K562 (cell line): ENCODE results near the gene ZC3H10. TPM values are rescaled to one million over a fixed set of nuclear protein-coding genes. Genes with fewer than 3 reads are reported as not detected.
A peak's percentile ranks its signal among the peaks of the same experiment; 100 is the strongest.

Source experiments
- E2F6 ChIP-seq, 2 experiments: IDR thresholded peaks; 2 replicates each; pipeline ENCODE4 v1.6.1; 2011; ENCODE audit warnings: borderline replicate concordance in 1 of 2, control low read depth in 1 of 2, low read depth in 1 of 2, low read length in 1 of 2, mild to moderate bottlenecking in 1 of 2, mixed read lengths in 1 of 2, moderate library complexity in 1 of 2; ENCODE audit not compliant: insufficient read depth in 1 of 2, insufficient read length in 1 of 2, poor library complexity in 1 of 2, severe bottlenecking in 1 of 2; ENCODE audit errors: extremely low read depth in 1 of 2
- ELK1 ChIP-seq: sonication (generic); formaldehyde crosslinking; IDR thresholded peaks from 2 replicates; pipeline ENCODE4 v1.8.1; 2022; ENCODE audit warnings: missing genetic modification reagents
- MAZ ChIP-seq, 2 experiments: fragments of 450-650 bp in 1 of 2; sonication (generic) in 1 of 2; formaldehyde crosslinking; IDR thresholded peaks in 1 of 2; conservative IDR thresholded peaks in 1 of 2; 2 replicates each; pipeline versions ENCODE4 v1.4.0 to v1.5.0; 2020; ENCODE audit warnings: mild to moderate bottlenecking in 1 of 2, missing genetic modification reagents in 1 of 2
- MNT ChIP-seq, 2 experiments: fragments of 450-650 bp; conservative IDR thresholded peaks; 2 replicates each; pipeline ENCODE4 v1.6.1; 2017; ENCODE audit warnings: mild to moderate bottlenecking in 2 of 2, moderate library complexity in 2 of 2
- POLR2B ChIP-seq: fragments of 450-650 bp; IDR thresholded peaks from 2 replicates; pipeline ENCODE4 v1.6.1; 2018; ENCODE audit warnings: low read depth; ENCODE audit not compliant: partially characterized antibody
- SMARCC2 ChIP-seq: fragments of 450-650 bp; IDR thresholded peaks from 2 replicates; pipeline ENCODE4 v1.6.1; 2017; ENCODE audit warnings: antibody characterized with exemption, moderate library complexity, mild to moderate bottlenecking, low read depth
- SMARCE1 ChIP-seq: fragments of 450-650 bp; IDR thresholded peaks from 2 replicates; pipeline ENCODE4 v1.7.1; 2016; ENCODE audit warnings: mild to moderate bottlenecking
- TCF7L2 ChIP-seq: fragments of 150-350 bp; IDR thresholded peaks from 2 replicates; pipeline ENCODE4 v1.6.1; 2016; ENCODE audit warnings: low read depth, mild to moderate bottlenecking, low read length, moderate library complexity
- ZBTB40 ChIP-seq, 2 experiments: fragments of 450-650 bp in 1 of 2; sonication (generic) in 1 of 2; formaldehyde crosslinking in 1 of 2; IDR thresholded peaks; 2 replicates each; pipeline versions ENCODE4 v1.7.1 to v1.9.0; 2016 to 2022; ENCODE audit warnings: inconsistent platforms in 1 of 2, mild to moderate bottlenecking in 1 of 2, missing genetic modification reagents in 1 of 2
- polyA plus RNA-seq, 8 experiments: library from polyadenylated mRNA; depleted of rRNA in 4 of 8; stranded (reverse) in 5 of 8; unstranded in 3 of 8; fragments of >200 nt; fragmentation: Nextera tagmentation in 2 of 8; fragmentation: Illumina TruSeq in 1 of 8; extraction: Ambion mirVana in 2 of 8; extraction: Trizol in 1 of 8; gene quantifications; 2 replicates each; pipeline versions ENCODE4 v1.2.1 to v1.2.3, GENCODE V29; 2011 to 2014; ENCODE audit warnings: inconsistent platforms in 1 of 8, missing spikeins in 1 of 8
- total RNA-seq, 7 experiments: library from RNA; depleted of rRNA in 6 of 7; stranded (reverse); fragments of >200 nt in 6 of 7; fragmentation: Illumina TruSeq in 2 of 7; extraction: Trizol in 2 of 7; gene quantifications; 2 replicates each; pipeline versions ENCODE4 v1.2.1 to v1.2.3, GENCODE V29; 2011 to 2021; ENCODE audit warnings: low replicate concordance in 1 of 7

The ZC3H10 gene
- total and polyA plus RNA-seq, 9 of the 15 experiments (the other 6 are each of a cell fraction or from before 2014, with no cell fraction given), result 0.31 to 4.1 (median 1.6) TPM

- TF ChIP-seq E2F6 (IDR thresholded peaks at IDR 0.05; ENCODE audit: borderline replicate concordance in 1 of 2, extremely low read depth in 1 of 2, insufficient read depth in 1 of 2, insufficient read length in 1 of 2, low read depth in 1 of 2, low read length in 1 of 2, poor library complexity in 1 of 2, severe bottlenecking in 1 of 2), result peak; percentile 55 to 84
- no peak for TF ChIP-seq ELK1
- TF ChIP-seq MNT (conservative IDR thresholded peaks at IDR 0.05), result peak; percentile 51 to 77; a peak in 3 of 4 replicates
- peak; percentile 67 for TF ChIP-seq ZBTB40 (IDR thresholded peaks at IDR 0.05)
- no peak for TF ChIP-seq ZBTB40 (CRISPR knock-in tag; IDR thresholded peaks at IDR 0.05)
- TF ChIP-seq SMARCC2, result no peak; the same call in 1 of the 2 replicates
- TF ChIP-seq SMARCE1, result peak; percentile 86
- no peak for TF ChIP-seq TCF7L2
- TF ChIP-seq POLR2B, result peak; percentile 29
- TF ChIP-seq MAZ (CRISPR knock-in tag; conservative IDR thresholded peaks at IDR 0.05 in 1 of 2, IDR thresholded peaks at IDR 0.05 in 1 of 2), result peak; percentile 96 to 99
Observed at GRCh38 chr12:56079723-56080555, 38.1 kb upstream of the ZC3H10 start, which contains the start of gene ERBB3 (continued).
